CD8-positive, alpha-beta memory T cell (primary cell): ENCODE data around the gene SDS. TPM values are rescaled to one million over a fixed set of nuclear protein-coding genes. Genes with fewer than 3 reads are reported as not detected.

Source experiments
- CTCF ChIA-PET: fragments of 350-600 bp; sonication (Branson Sonifier 250); formaldehyde crosslinking; loops from one replicate; lab custom pipeline; 2021; ENCODE audit warnings: antibody characterized with exemption; lab: Charles Lee
- POLR2A ChIA-PET: fragments of 350-600 bp; sonication (Branson Sonifier 250); formaldehyde crosslinking; loops from one replicate; lab custom pipeline; 2021; ENCODE audit warnings: antibody characterized with exemption; lab: Charles Lee
- DNase-seq, 5 donors: peaks; one replicate each; pipeline versions ENCODE4 v3.0.0 to v3.0.0-alpha.2; 2020 to 2022; ENCODE audit warnings: mixed read lengths in 1 of 5
- H3K27ac ChIP-seq: one replicate; pipeline ENCODE4 v1.7.0; 2013; ENCODE audit warnings: low read depth, mild to moderate bottlenecking, low read length, moderate library complexity
- H3K27me3 ChIP-seq: 2 replicates; pipeline ENCODE4 v1.7.0; 2013; ENCODE audit warnings: low read length, mild to moderate bottlenecking; ENCODE audit not compliant: insufficient read depth, poor library complexity, severe bottlenecking
- H3K36me3 ChIP-seq: 2 replicates; pipeline ENCODE4 v1.7.0; 2013; ENCODE audit warnings: mild to moderate bottlenecking, low read length, moderate library complexity; ENCODE audit not compliant: insufficient read depth
- H3K4me1 ChIP-seq: 2 replicates; pipeline ENCODE4 v1.7.0; 2013; ENCODE audit warnings: mild to moderate bottlenecking, low read length, moderate library complexity; ENCODE audit not compliant: insufficient read depth
- H3K4me3 ChIP-seq: 2 replicates; pipeline ENCODE4 v1.7.0; 2013; ENCODE audit warnings: mild to moderate bottlenecking, low read length
- H3K9me3 ChIP-seq: 2 replicates; pipeline ENCODE4 v1.7.0; 2013; ENCODE audit warnings: mild to moderate bottlenecking, low read length
- H3K27ac Mint-ChIP-seq, 8 donors: one replicate each; pipeline ENCODE4 v1.8.0; 2020 to 2021; ENCODE audit warnings: mixed read lengths in 8 of 8, mild to moderate bottlenecking in 6 of 8, inconsistent platforms in 3 of 8, moderate library complexity in 3 of 8
- H3K27me3 Mint-ChIP-seq, 2 donors: one replicate each; pipeline ENCODE4 v1.8.0; 2020 to 2021; ENCODE audit warnings: mixed read lengths in 2 of 2, mild to moderate bottlenecking in 1 of 2, moderate library complexity in 1 of 2
- H3K36me3 Mint-ChIP-seq, 3 donors: one replicate each; pipeline ENCODE4 v1.8.0; 2020 to 2021; ENCODE audit warnings: mixed read lengths in 3 of 3, inconsistent platforms in 1 of 3, mild to moderate bottlenecking in 1 of 3
- H3K4me1 Mint-ChIP-seq, 3 donors: one replicate each; pipeline ENCODE4 v1.8.0; 2020 to 2021; ENCODE audit warnings: mixed read lengths in 3 of 3, inconsistent platforms in 1 of 3, mild to moderate bottlenecking in 1 of 3
- H3K4me3 Mint-ChIP-seq, 7 donors: one replicate each; pipeline ENCODE4 v1.8.0; 2020 to 2021; ENCODE audit warnings: mixed read lengths in 7 of 7, mild to moderate bottlenecking in 6 of 7, moderate library complexity in 4 of 7, inconsistent platforms in 2 of 7
- H3K9me3 Mint-ChIP-seq, 5 donors: one replicate each; pipeline ENCODE4 v1.8.0; 2020 to 2022; ENCODE audit warnings: mixed read lengths in 5 of 5, mild to moderate bottlenecking in 3 of 5, moderate library complexity in 2 of 5, inconsistent platforms in 1 of 5
- polyA plus RNA-seq: library from polyadenylated mRNA; unstranded; fragments of 300-500 nt; fragmentation: Illumina TruSeq; gene quantifications from one replicate; pipeline ENCODE4 v1.2.3, GENCODE V29; 2021
- total RNA-seq, 2 experiments: library from RNA; stranded (reverse); gene quantifications; one replicate each; pipeline ENCODE4 v1.2.3, GENCODE V29; 2021

The SDS gene
- under 1 TPM; 0.18 to 0.20 TPM for total RNA-seq
- polyA plus RNA-seq: not detected

DNA sequence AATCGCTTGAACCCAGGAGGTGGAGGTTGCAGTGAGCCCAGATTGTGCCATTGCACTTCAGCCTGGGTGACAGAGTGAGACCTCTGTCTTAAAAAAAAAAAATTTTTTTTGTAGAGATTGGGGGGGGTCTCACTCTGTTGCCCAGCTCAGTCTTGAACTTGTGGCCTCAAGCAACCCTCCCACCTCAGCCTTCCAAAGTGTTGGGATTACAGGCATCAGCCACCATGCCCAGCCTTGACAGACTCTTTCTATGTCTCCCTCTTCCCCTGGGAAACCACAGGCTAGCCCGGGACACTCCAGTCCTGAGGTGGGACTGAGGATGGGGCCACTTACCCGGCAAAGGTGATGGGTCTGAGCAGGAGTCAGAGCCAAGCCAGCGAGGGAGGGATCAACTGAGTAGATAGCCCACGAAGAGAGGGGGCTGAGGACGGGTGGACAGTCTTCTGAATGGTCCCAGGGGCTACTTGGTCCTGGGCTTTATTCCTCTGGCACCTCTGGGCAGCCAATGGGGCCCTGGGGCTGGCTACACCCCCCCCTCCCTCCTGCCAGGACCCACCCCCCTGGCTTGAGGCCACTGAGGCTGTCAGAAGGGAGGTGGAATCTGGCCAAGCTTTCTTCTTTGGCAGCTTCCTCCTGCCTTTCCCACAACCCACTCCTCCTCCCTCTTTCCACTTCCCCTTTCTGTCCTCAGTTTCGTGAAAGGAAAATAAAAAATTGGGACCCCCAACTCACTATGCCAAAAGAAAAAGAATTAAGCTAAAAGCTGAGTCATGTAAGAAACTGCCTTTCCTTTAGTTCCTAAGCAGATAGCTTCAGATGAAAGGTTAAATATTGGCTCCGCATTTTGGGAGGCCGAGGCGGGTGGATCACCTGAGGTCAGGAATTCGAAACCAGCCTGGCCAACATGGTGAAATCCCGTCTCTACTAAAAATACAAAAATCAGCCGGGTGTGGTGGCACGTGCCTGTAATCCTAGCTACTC, at the start of gene SDS:
Gene SDS (minus strand): TSS at position 453 of the 981 bp plus-strand sequence. CDS start 4,179 bp downstream, outside the sequence.
- DNase-seq: no peak
- H3K4me1 ChIP-seq: no peaks in the 10 kb centered on the region
- H3K4me3 ChIP-seq: no peak within 1 kb of the TSS
- CTCF ChIA-PET: no interaction called here
- peak within 1 kb of the TSS in 1 of 8 donors; percentile 37 for H3K27ac Mint-ChIP-seq
- H3K36me3 Mint-ChIP-seq: peaks cover 0 to 4% (median 0%) of the 10 kb centered on the region in 3 donors
- no peak within 1 kb of the TSS for H3K4me3 Mint-ChIP-seq
- peaks cover 16 to 17% of the 10 kb centered on the region in 2 donors for H3K27me3 Mint-ChIP-seq
- POLR2A ChIA-PET: no interaction called here
- H3K36me3 ChIP-seq: no peaks in the 10 kb centered on the region
- no peaks in the 10 kb centered on the region for H3K4me1 Mint-ChIP-seq
- no peaks in the 10 kb centered on the region for H3K27me3 ChIP-seq
- H3K9me3 Mint-ChIP-seq: no peaks in the 10 kb centered on the region
- no peak within 1 kb of the TSS for H3K27ac ChIP-seq
- no peaks in the 10 kb centered on the region for H3K9me3 ChIP-seq

DNA sequence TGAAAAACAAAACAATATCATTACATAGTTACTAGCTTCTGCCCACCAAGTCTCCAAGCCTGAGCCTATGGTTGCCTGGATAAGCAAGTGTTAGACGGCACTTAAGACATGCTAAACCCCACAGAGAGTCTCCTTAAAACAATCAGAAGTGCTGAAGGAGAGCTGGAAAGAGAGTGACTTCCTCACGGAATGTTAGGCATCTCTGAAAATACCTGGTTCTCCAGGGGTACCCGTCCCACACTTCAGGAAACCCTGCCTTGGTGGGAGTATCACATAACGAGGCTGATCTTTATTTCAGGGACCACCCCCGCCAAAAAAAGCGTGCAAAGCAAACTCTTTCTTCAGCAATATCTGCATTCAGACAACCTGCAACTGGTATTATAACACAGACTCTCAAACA, 49.6 kb upstream of the SDS start:
- Mint-ChIP-seq H3K9me3 (no peaks in the 10 kb centered on the region), H3K27me3 (peaks cover 3 to 30% of the 10 kb centered on the region in 2 donors), H3K36me3 (no peaks in the 10 kb centered on the region), H3K27ac (no peak overlapping the region), H3K4me3 (no peak overlapping the region), H3K4me1 (no peaks in the 10 kb centered on the region)
- ChIA-PET CTCF (interaction anchor here (2.0 kb wide), 1 partner anchor 9 kb away, joined by 5 read pairs; no protein-coding TSS in a partner anchor), POLR2A (no interaction called here)
- H3K4me3 ChIP-seq: no peak overlapping the region
- no peak overlapping the region for H3K27ac ChIP-seq
- no peaks in the 10 kb centered on the region for H3K36me3 ChIP-seq
- no peaks in the 10 kb centered on the region for H3K4me1 ChIP-seq
- DNase-seq: no peak
- H3K9me3 ChIP-seq: no peaks in the 10 kb centered on the region
- peaks cover 6% of the 10 kb centered on the region for H3K27me3 ChIP-seq

- Mint-ChIP-seq H3K4me3 (no peak overlapping the region), H3K9me3 (no peaks in the 10 kb centered on the region), H3K4me1 (no peaks in the 10 kb centered on the region), H3K27ac (no peak overlapping the region), H3K27me3 (peaks cover 4 to 30% of the 10 kb centered on the region in 2 donors), H3K36me3 (no peaks in the 10 kb centered on the region)
- Histone ChIP-seq H3K27me3 (peaks cover 6% of the 10 kb centered on the region), H3K27ac (no peak overlapping the region), H3K36me3 (no peaks in the 10 kb centered on the region), H3K4me1 (no peaks in the 10 kb centered on the region), H3K9me3 (no peaks in the 10 kb centered on the region), H3K4me3 (no peak overlapping the region)
- CTCF ChIA-PET: interaction anchor here (2.0 kb wide), 1 partner anchor 10 kb away, joined by 5 read pairs; no protein-coding TSS in a partner anchor
- POLR2A ChIA-PET: no interaction called here
- DNase-seq: no peak
These were observed 48.8 kb upstream of the SDS start for GRCh38 chr12:113452458-113452857.

DNA sequence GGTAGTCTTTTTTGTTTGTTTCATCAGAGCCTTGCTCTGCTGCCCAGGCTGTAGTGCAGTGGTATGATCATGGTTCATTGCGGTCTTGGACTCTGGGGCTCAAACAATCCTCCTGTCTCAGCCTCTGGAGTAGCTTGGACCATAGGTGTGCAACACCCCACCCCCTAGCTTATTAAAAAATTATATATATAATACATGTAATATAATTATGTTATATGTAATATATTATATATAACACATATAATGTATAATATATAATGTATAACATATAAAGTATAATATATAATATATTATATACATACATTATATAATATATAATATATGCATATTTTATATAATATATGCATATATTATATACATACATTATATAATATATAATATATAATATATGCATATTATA, 46.2 kb upstream of the SDS start:
- Mint-ChIP-seq H3K4me3 (no peak overlapping the region), H3K9me3 (peaks cover 0 to 7% (median 4%) of the 10 kb centered on the region in 5 donors), H3K36me3 (no peaks in the 10 kb centered on the region), H3K4me1 (no peaks in the 10 kb centered on the region), H3K27ac (no peak overlapping the region), H3K27me3 (peaks cover 15 to 38% of the 10 kb centered on the region in 2 donors)
- Histone ChIP-seq H3K27me3 (no peaks in the 10 kb centered on the region), H3K4me3 (no peak overlapping the region), H3K27ac (no peak overlapping the region), H3K4me1 (no peaks in the 10 kb centered on the region), H3K36me3 (no peaks in the 10 kb centered on the region), H3K9me3 (no peaks in the 10 kb centered on the region)
- POLR2A ChIA-PET: no interaction called here
- DNase-seq: no peak
- CTCF ChIA-PET: no interaction called here

- CTCF ChIA-PET: no interaction called here
- no peaks in the 10 kb centered on the region for H3K9me3 ChIP-seq
- POLR2A ChIA-PET: no interaction called here
These were observed 45.6 kb upstream of the SDS start for GRCh38 chr12:113449299-113449698.

GRCh38 chr12:113448873-113449272, 45.2 kb upstream of the SDS start:
- Histone ChIP-seq H3K4me3 (no peak overlapping the region), H3K36me3 (no peaks in the 10 kb centered on the region), H3K4me1 (no peaks in the 10 kb centered on the region), H3K9me3 (no peaks in the 10 kb centered on the region), H3K27ac (no peak overlapping the region), H3K27me3 (no peaks in the 10 kb centered on the region)
- Mint-ChIP-seq H3K27ac (no peak overlapping the region), H3K4me1 (no peaks in the 10 kb centered on the region), H3K4me3 (no peak overlapping the region), H3K27me3 (peaks cover 20 to 39% of the 10 kb centered on the region in 2 donors), H3K9me3 (peaks cover 0 to 8% (median 4%) of the 10 kb centered on the region in 5 donors), H3K36me3 (no peaks in the 10 kb centered on the region)
- DNase-seq: no peak
- POLR2A ChIA-PET: no interaction called here
- CTCF ChIA-PET: no interaction called here

More at GRCh38 chr12:113449299-113449698, 45.6 kb upstream of the SDS start:
- H3K4me1 Mint-ChIP-seq: no peaks in the 10 kb centered on the region
- no peaks in the 10 kb centered on the region for H3K27me3 ChIP-seq
- no peak overlapping the region for H3K4me3 Mint-ChIP-seq
- no peaks in the 10 kb centered on the region for H3K4me1 ChIP-seq
- no peaks in the 10 kb centered on the region for H3K36me3 ChIP-seq
- peaks cover 16 to 39% of the 10 kb centered on the region in 2 donors for H3K27me3 Mint-ChIP-seq
- H3K27ac ChIP-seq: no peak overlapping the region
- H3K36me3 Mint-ChIP-seq: no peaks in the 10 kb centered on the region
- no peak for DNase-seq
- H3K9me3 Mint-ChIP-seq: peaks cover 0 to 8% (median 4%) of the 10 kb centered on the region in 5 donors
- no peak overlapping the region for H3K4me3 ChIP-seq
- H3K27ac Mint-ChIP-seq: no peak overlapping the region

DNA sequence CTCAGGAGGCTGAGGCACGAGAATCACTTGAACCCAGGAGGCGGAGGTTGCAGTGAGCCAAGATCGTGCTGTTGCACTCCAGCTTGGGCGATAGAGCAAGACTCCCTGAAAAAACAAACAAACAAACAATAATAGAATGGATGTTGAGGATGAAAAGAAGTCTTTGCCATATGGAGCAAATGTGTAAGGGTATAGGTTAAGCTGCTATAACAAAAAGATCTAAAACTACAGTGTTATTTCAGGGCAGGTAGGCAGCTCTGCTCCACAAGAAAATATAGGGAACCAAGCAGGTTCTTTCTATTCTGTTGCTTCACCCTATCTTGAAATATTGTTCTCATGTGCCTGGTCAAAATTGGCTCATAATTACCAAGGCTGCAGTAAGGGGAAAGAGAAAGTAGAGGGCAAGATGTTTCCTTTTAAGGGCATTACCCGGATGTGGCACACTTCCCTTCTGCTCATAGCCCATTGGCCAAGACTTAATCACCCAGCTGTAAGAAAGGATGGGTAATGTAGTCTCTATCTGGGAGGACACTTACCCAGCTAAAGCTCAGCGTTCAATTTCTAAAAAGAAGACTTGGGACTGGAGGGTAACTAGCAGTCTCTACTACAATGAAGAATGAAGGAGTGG, 42.0 kb upstream of the SDS start:
- Mint-ChIP-seq H3K4me3 (no peak overlapping the region), H3K4me1 (no peaks in the 10 kb centered on the region), H3K9me3 (peaks cover 0 to 8% (median 4%) of the 10 kb centered on the region in 5 donors), H3K36me3 (no peaks in the 10 kb centered on the region), H3K27ac (no peak overlapping the region), H3K27me3 (peaks cover 30 to 40% of the 10 kb centered on the region in 2 donors)
- H3K27me3 ChIP-seq: no peaks in the 10 kb centered on the region
- no peak overlapping the region for H3K4me3 ChIP-seq
- no peaks in the 10 kb centered on the region for H3K4me1 ChIP-seq
- H3K27ac ChIP-seq: no peak overlapping the region
- POLR2A ChIA-PET: no interaction called here
- H3K36me3 ChIP-seq: no peaks in the 10 kb centered on the region
- no peaks in the 10 kb centered on the region for H3K9me3 ChIP-seq
- no peak for DNase-seq
- CTCF ChIA-PET: interaction anchor here (1.4 kb wide), 1 partner anchor 11 kb away, joined by 3 read pairs; no protein-coding TSS in a partner anchor
